Renal cortical epithelial cell (primary cell): Measurements from ENCODE around the gene ZNF90. TPM values are rescaled to one million over a fixed set of nuclear protein-coding genes. Genes with fewer than 3 reads are reported as not detected.
"Not testable (repeated sequence)": the region's sequence is repeated elsewhere in the genome, so short reads cannot be mapped to it uniquely, and the experiment has no call there.

ENCODE experiments used
- DNase-seq: peaks from one replicate; pipeline ENCODE4 v3.0.0-alpha.2; 2011; ENCODE audit warnings: low read depth
- total RNA-seq: library from RNA; depleted of rRNA; stranded (reverse); fragments of >200 nt; gene quantifications from 2 replicates; pipeline ENCODE4 v1.2.3, GENCODE V29; 2014

ZNF90 gene
- total RNA-seq, 1 donor from 2014 or later, result 3.6 TPM

GRCh38 chr19:20103091-20103740, 25.4 kb downstream of the ZNF90 start:
- DNase-seq, result peak; percentile 11

GRCh38 chr19:20107301-20107700, 29.5 kb downstream of the ZNF90 start:
- DNase-seq, result no peak

GRCh38 chr19:20118064-20118839, 40.5 kb downstream of the ZNF90 start:
- not testable (repeated sequence) for DNase-seq

- no peak for DNase-seq
Observed at GRCh38 chr19:20124879-20125278, 47.1 kb downstream of the ZNF90 start.

DNA sequence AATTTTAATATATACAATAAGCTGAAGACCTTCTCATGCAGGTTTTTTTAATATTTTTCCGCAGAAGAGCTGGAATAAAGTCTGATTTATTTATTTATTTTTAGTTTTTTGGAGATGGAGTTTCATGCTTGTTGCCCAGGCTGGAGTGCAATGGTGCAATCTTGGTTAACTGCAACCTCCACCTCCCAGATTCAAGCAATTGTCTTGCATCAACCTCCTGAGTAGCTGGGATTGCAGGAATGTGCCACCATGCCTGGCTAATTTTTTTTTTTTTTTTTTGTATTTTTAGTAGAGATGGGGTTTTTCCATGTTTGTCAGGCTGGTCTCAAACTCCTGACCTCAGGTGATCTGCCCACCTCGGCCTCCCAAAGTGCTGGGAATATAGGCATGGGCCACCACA, 55.1 kb downstream of the ZNF90 start:
- not testable (repeated sequence) for DNase-seq

DNA sequence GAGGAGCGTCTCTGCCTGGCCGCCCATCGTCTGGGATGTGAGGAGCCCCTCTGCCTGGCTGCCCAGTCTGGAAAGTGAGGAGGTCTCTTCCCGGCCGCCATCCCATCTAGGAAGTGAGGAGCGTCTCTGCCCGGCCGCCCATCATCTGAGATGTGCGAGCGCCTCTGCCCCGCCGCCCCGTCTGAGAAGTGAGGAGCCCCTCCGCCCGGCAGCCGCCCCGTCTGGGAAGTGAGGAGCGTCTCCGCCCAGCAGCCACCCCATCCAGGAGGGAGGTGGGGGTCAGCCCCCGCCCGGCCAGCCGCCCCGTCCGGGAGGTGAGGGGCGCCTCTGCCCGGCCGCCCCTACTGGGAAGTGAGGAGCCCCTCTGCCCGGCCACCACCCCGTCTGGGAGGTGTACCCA, 59.9 kb downstream of the ZNF90 start:
- not testable (repeated sequence) for DNase-seq

- no peak for DNase-seq
Observed at GRCh38 chr19:20151617-20152145, 73.9 kb downstream of the ZNF90 start.

DNA sequence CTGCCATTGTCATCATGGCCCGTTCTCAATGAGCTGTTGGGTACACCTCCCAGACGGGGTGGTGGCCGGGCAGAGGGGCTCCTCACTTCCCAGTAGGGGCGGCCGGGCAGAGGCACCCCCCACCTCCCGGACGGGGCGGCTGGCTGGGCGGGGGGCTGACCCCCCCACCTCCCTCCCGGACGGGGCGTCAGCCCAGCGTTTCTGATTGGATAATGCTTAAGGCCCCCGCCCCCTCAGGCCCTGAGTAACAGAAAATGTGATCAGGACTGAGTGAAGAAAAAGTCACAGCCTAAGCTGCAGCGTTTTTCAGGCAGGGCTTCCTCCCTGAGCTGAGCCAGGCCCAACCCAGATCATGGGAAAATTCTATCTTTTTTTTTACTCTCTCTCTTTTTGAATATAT, 74.7 kb downstream of the ZNF90 start:
- not testable (repeated sequence) for DNase-seq

- no peak for DNase-seq
Observed at GRCh38 chr19:20153281-20153680, 75.5 kb downstream of the ZNF90 start.

- no peak for DNase-seq
Observed at GRCh38 chr19:20154636-20155035, 76.8 kb downstream of the ZNF90 start.

DNA sequence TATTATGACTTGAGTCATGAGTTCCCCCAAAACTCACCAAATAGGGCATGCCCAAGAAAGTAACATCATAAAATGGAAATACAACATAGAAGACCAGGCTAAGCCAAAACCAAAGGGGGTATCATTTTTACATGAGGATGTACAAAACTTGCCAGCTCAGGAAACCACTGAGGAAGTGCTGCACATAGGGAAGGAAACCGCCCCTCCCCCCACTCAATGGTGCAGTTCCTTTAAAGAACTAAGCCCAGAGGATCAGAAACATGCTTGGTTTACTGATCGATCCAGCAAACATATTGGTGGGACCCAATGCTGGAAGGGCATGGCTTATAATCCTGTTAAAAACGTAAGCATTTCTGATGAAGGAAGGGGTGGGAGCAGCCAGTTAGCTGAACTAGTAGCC, 85.0 kb downstream of the ZNF90 start:
- DNase-seq, result no peak

DNA sequence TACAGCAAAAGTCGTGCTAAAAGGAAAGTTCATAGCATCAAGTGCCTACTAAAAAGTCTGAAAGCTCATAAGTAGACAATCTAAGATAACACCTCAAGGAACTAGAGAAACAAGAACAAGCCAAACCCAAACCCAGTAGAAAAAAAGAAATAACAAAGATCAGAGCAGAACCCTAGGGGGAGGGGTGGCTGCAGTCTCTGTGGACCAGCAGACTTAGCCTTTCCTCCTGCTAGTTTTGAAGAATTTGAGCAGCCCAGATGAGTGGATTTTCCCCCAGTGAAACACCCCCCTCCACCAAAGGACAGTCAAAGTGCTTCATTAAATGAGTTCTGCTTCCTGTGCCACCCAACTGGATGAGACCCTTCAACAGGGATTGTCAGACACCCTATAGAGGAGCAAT, 86.7 kb downstream of the ZNF90 start:
- no peak for DNase-seq

DNA sequence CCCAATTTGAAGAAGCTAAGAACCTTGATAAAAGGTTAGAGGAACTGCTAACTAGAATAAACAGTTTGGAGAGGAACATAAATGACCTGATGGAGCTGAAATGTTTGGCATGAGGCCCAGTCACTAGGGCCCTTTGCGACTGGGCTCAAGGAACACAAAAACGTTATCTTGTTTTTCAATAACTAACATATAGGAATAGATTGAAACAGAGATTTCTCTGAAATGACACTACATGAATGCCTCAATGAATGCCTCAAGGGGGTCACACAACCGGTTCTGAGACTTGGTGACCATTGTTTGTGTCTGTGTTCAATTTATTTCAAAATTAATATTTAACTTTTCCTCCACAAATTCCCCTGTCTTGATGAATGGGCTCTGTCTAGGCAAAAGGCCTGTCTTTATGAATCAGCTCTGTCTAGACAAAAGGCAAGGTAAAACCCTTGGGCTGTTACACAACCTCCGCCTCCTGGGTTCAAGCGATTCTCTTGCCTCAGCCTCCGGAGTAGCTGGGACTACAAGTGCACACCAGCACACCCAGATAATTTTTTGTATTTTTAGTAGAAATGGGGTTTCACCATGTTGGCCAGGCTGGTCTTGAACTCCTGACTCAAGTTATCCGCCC, 88.3 kb downstream of the ZNF90 start:
- peak; percentile 65 for DNase-seq

DNA sequence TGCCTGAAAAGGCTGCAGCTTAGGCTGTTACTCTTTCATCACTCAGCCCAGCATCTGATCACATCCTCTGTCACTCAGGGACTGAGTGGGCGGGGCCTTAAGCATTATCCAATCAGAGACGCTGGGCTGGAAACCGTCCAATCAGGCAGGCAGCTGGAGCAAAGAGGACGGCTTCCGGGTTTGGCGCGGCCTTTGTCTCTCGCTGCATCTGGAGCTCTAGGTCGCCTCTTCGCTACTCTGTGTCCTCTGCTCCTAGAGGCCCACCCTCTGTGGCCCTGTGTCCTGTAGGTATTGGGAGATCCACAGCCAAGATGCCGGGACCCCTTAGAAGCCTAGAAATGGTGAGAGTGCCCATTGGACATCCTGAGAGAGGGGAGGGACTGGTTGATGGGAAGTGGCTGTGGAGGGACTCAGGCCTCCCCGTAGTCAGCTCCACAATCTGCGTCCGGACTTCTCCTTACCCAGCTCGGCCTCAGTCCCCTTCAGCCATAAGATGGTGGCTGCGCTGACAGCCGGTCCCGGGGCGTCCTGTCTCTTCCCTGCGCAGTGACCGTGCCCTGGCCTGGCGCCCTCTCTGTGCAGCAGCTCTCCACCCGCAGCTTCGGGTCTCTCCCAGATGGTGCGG, 89.3 kb downstream of the ZNF90 start, which contains the start of gene ZNF486:
Gene ZNF486, plus strand, starts transcription at position 195 of the 625 bp plus-strand sequence. Its CDS starts 117 bp downstream, at position 312.
- DNase-seq, result peak; percentile 92

GRCh38 chr19:20167651-20168122, 89.9 kb downstream of the ZNF90 start:
- DNase-seq, result peak; percentile 49

Other genes with a start within 250 kb of the ZNF90 start
- gene ZNF253, start 212.1 kb upstream of the ZNF90 start, total RNA-seq, result 5.0 and 14.7 TPM in 2 replicates
- gene ZNF93, start 177.1 kb upstream of the ZNF90 start, total RNA-seq, result 10.0 and 14.9 TPM in 2 replicates
- gene ZNF682, start 38.5 kb upstream of the ZNF90 start, total RNA-seq, result 0.69 and 4.4 TPM in 2 replicates
- 38.0 and 39.8 TPM in 2 replicates for gene ZNF486, start 89.2 kb downstream of the ZNF90 start, total RNA-seq